GM21390 (cell line): Measurements from ENCODE around the gene ADIPOQ.
A peak's percentile ranks its signal among the peaks of the same experiment; 100 is the strongest.
"Not testable (repeated sequence)": the region's sequence is repeated elsewhere in the genome, so short reads cannot be mapped to it uniquely, and the experiment has no call there.

Source experiments
- ATAC-seq: cut with Tn5 transposase; IDR thresholded peaks from one replicate; pipeline ENCODE4 v1.9.1; 2021; ENCODE audit not compliant: unreplicated experiment

ADIPOQ gene

GRCh38 chr3:186842426-186843038 lies at the start of gene ADIPOQ:
ADIPOQ (plus strand) TSS chr3:186842710; CDS start chr3:186853059, 10,349 bp downstream.
- ATAC-seq: no peak

DNA sequence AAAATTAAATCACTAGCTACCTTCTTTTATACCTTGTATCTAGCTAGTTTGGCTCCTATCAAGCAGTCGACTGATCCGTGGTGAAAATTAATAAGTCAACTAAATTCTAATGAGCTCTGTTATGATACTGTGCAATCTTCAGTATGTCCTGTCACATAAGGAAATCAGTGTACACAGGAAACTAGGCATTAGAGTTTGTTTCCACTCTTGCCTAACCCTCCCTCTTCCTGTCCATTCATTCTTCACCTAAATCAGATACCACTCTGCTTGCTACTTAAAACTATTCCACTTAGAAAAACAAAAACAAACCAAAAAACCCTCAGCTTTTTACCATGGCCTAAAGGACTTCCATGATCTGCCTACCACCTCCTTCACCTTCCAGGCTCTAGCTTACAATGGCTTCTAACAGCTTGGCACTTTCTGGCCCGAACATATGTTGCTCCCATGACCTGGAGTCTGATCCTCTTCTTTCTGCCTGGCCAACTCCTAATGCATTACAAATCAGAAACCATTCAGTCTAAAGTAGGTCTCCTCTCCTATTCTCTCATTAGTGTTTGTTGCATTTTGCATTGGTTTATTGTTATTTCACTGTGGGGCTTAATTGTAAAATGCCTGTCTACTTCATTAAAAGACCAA lies 44.2 kb upstream of the ADIPOQ start:
- no peak for ATAC-seq

DNA sequence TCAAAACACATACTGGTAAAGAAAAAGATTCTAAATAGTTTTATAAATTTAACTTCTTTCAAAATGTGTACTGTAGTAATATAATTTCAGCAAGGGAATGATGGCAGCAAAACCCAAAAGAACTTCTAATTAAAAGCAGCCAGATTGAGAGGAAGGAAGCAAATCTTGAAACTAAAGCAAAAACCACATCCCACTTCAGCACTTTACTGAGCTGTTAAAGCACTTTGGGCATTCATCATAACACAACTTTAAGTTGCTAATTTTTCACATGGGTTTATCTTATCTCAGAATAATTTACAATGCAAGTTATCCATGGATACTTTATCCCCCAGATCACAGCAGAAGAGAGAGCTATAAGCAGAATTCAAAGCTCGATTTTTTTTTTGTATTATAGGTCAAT lies 42.2 kb upstream of the ADIPOQ start:
- no peak for ATAC-seq

- no peak for ATAC-seq
Observed at GRCh38 chr3:186802701-186803100, 39.8 kb upstream of the ADIPOQ start.

DNA sequence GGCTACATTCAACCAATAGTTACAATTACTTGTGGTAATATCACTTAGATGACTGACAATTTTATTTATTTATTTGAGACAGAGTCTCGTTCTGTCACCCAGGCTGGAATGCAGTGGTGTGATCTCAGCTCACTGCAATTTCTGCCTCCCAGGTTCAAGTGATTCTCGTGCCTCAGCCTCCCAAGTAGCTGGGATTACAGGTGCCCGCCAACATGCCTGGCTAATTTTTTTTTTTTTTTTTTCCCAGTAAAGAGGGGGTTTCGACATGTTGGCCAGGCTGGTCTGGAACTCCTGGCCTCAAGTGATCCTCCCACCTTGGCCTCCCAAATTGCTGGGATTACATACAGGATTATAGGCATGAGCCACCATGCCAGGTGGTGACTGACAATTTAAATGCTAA lies 39.1 kb upstream of the ADIPOQ start:
- not testable (repeated sequence) for ATAC-seq

DNA sequence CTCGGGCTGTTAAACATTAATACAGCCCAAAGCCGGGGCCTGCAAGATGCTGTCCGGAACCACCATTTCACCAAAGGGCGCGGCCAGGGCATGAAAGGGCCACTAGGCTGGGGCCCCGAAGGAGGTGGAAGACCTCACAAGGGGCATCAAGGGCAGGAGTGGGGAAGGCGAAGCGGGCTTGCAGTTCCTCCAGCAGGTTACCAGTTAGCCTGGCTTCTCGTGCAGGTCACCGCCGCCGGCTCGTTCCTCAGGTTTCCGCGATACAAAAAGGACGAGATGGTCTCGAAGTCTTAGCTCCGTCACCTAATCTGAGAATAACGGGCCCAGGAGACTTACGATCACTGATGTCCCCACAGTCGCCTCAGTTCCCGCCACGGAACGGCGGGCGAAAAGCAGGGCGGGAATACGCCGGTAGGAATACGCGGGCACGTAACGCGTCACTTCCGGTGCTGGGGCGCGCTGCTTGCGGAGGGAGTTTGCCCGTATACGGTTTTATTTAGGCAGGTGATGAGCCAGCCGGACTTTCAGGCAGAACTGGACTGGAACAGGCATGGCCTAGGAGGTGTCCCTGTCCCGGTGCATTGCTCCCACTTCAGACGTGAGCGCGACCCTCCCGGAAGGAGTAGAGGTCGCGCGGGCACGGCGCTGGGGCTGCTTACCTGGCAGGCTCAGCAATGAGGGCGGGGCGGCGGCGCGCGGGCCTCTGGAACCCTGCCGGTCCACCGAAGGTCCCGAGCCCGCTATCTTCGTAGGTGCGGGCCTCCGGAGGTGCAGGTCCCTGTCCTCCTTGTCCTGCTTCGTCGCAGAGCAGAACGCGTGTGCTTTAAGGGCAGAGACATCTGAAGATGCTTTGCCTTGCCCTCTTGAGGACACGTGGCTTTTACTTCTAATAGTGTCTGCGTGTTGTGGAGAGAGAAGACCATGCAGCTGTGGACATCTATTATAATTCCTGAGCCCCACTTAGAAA lies 36.1 kb upstream of the ADIPOQ start, which contains the start of gene RFC4:
TSS of gene RFC4 (minus strand) at position 394 of the 967 bp plus-strand sequence. CDS start 1,769 bp downstream, outside the sequence.
- ATAC-seq: peak; percentile 92

DNA sequence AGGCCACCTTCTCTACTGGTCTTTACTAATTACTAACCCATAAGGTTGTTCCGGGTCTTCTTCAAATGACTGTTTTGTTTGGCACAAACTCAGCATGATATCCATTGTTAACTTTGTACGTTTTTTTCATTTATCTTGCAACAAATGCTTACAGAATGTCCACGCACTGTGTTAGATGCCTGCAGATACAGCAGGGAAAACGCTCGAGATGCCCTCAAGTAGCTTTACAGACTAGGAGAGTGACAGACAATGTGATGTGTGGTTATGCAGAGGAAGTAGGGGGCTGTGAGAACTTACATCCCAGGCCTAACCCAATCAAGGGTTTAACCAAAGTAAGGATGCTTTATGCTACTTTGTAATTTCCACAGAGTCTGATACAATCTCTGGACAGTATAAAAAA lies 35.3 kb upstream of the ADIPOQ start:
- ATAC-seq: no peak

- no peak for ATAC-seq
Observed at GRCh38 chr3:186810336-186810996, 32.0 kb upstream of the ADIPOQ start.

DNA sequence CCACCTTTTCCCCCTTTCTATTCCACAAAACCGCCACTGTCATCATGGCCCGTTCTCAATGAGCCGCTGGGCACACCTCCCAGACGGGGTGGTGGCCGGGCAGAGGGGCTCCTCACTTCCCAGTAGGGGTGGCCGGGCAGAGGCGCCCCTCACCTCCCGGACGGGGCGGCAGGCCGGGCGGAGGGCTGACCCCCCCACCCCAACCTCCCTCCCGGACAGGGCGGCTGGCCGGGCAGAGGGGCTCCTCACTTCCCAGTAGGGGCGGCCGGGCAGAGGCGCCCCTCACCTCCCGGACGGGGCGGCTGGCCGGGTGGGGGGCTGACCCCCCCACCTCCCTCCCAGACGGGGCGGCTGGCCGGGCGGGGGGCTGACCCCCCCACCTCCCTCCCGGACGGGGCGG lies 31.2 kb upstream of the ADIPOQ start:
- not testable (repeated sequence) for ATAC-seq

GRCh38 chr3:186814100-186814499 lies 28.4 kb upstream of the ADIPOQ start:
- ATAC-seq: no peak

DNA sequence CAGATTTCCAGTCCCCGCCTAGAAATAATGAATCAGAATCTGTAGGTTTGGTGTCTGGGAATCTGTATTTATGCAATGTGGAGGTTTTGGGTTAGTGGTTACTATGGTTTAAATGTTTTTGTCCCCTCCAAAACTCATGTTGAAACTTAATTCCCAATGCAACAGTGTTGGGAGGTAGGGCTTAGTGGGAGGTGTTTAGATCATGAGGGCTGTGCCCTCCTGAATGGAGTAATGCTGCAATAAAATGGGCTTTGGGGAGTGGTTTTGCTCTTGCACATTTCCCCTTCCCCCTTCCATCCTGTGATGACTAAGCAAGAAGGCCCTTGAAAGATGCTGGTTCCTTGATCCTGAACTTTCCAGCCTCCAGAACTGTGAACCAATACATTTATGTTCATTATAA lies 27.1 kb upstream of the ADIPOQ start:
- ATAC-seq: no peak

- ATAC-seq: no peak
Observed at GRCh38 chr3:186818516-186818915, 24.0 kb upstream of the ADIPOQ start.

DNA sequence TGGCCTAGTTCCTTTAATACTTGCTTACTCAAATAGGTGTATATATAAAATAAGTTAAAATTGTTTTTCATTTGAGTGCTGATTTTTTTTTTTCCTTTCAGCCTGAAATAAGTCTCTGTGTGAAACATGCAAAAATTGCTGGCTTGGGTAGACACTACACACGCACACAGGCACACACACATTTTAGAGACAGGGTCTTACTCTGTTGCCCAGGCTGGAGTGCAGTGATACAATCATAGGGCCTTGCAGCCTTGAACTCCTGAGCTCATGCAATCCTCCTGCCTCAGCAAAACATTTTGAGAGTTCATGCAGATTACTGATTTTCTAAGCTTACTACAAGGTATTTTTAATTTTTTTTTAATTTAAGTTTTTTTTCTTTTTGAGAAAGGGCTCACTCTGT lies 23.6 kb upstream of the ADIPOQ start:
- ATAC-seq: no peak

GRCh38 chr3:186821429-186822387 lies 20.8 kb upstream of the ADIPOQ start:
- no peak for ATAC-seq

DNA sequence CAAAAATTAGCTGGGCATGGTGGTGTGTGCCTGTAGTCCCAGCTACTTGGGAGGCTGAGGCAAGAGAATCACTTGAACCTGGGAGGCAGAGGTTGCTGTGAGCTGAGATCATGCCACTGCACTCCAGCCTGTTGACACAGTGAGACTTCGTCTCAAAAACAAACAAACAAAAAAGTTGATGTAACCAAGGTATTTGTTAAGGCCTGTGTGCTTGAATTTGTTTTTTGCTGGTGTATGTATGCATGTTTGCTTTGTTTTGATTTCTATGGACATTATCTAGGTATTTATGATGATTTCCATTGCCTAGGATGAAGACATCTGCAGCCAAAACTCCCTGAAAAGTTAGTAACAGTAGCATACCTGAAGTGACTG lies 20.1 kb upstream of the ADIPOQ start:
- not testable (repeated sequence) for ATAC-seq

GRCh38 chr3:186823386-186823785 lies 19.1 kb upstream of the ADIPOQ start:
- no peak for ATAC-seq

DNA sequence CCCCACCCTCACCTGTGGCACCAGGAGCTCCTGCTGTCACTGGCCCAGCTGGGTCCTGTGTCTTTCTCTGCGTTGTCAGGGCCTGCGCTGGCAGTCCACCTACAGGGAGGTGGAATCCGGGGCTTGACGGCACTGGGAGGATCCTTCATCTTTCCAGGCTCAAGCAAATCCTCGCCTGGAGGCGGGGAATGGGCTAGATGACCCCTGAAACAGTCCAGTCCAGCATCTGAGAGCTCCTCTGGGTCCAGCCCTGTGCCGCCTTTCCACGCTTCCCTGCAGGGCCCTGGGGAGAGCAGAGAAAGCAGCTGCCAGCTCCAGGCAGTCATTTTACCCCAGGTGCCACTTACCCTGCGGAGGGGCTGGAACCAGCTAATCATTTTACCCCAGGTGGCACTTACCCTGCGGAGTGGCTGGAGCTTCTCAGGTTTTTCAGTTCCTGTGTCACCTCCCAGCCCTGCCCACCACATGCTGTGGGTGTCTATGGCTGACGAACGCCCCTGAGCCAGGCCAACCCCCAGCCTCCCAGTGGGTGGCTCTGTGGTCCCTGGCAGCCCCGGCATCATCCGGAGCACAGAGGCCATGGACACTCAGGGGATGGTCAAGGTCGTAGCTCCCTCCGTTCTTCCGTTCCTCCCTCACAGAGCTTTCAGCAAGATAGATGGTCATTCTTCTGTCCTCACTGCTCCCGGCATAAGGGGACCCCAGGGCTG lies 17.9 kb upstream of the ADIPOQ start:
- ATAC-seq: no peak

DNA sequence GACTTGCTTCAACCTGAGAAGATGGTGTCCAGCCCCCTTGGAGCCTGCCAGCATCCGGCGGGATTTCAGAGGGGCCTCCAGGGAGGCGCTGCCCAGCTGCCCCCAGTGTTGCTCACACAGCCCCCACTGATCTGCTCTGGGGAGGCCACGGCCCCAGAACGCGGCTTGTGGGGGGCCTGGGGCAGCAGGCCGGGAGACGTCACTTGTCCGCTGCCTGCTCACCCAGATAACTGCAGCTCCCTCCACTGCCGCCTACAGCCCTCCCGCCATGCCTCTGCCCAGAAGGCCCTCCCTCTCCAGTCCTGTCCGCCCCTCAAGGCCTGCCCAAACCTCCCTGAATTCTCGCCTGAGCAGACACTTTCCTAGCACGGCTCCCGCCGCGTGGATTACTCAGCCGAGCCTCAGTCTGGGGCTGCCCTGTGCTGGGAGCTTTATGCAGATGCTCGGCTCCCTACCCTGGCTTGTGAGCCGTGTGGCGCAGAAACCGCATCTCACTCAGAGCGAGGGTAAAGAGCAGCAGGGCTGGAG lies 17.2 kb upstream of the ADIPOQ start:
- no peak for ATAC-seq

DNA sequence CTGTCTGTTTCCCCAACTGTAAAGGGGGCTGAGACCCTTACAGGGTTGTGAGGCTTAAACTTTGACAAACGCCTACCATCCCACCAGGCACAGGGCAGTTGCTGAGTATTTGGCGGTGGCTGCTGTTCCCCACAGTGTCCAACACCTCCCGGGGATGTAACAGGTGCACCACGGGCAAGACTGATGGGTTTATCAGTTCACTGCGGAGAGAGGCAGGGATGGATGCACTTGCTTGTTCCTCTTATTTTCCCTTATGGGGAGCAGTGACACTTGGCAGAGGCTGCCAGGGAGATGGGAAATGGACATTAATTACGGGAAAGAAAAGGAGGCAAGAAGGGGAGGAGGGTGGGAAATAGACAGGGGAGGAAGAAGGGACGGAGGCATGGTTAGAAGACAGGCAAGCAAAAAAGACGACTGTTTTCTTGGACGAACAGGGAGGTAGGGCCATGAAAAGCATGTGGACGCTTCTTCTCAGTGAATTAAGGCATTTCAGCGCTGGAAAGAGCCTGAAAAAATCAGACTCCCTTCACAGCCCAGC lies 16.6 kb upstream of the ADIPOQ start:
- ATAC-seq: no peak
